Heart left ventricle (tissue), 16 donors: ENCODE results near the gene SDS. TPM values are rescaled to one million over a fixed set of nuclear protein-coding genes. Genes with fewer than 3 reads are reported as not detected.
A peak's percentile ranks its signal among the peaks of the same experiment; 100 is the strongest.
"Not testable (repeated sequence)": the region's sequence is repeated elsewhere in the genome, so short reads cannot be mapped to it uniquely, and the experiment has no call there.

Experiments
- ATAC-seq, 4 donors: fragments of 200-7000 bp; cut with Tn5 transposase; one replicate each; pipeline ENCODE4 v1.9.1; 2020 to 2022; ENCODE audit warnings: moderate library complexity in 4 of 4, mild to moderate bottlenecking in 3 of 4, moderate number of reproducible peaks in 1 of 4
- DNase-seq, 5 donors: peaks; one replicate each; pipeline ENCODE4 v3.0.0-alpha.2; 2020
- H3K27ac ChIP-seq, 12 donors: fragments of 200-600 bp; sonication (generic) in 4 of 12; one replicate each; pipeline versions ENCODE4 v1.5.0 to v1.8.0; 2016 to 2022; ENCODE audit warnings: mild to moderate bottlenecking in 2 of 12
- H3K27me3 ChIP-seq, 9 donors: fragments of 200-600 bp; sonication (generic) in 2 of 9; one replicate each; pipeline versions ENCODE4 v1.5.1 to v1.8.0; 2016 to 2022; ENCODE audit warnings: mild to moderate bottlenecking in 3 of 9
- H3K36me3 ChIP-seq, 9 donors: fragments of 200-600 bp; sonication (generic) in 2 of 9; one replicate each; pipeline versions ENCODE4 v1.5.0 to v1.8.0; 2018 to 2022; ENCODE audit warnings: mild to moderate bottlenecking in 2 of 9
- H3K4me1 ChIP-seq, 12 donors: fragments of 200-600 bp; sonication (generic) in 4 of 12; one replicate each; pipeline versions ENCODE4 v1.5.0 to v1.8.0; 2016 to 2022; ENCODE audit warnings: mild to moderate bottlenecking in 3 of 12
- H3K4me3 ChIP-seq, 12 donors: fragments of 200-600 bp; sonication (generic) in 4 of 12; one replicate each; pipeline versions ENCODE4 v1.5.0 to v1.8.0; 2017 to 2022; ENCODE audit warnings: mild to moderate bottlenecking in 9 of 12, moderate library complexity in 4 of 12
- H3K9me3 ChIP-seq, 12 donors: fragments of 200-600 bp; sonication (generic) in 4 of 12; one replicate each; pipeline versions ENCODE4 v1.5.0 to v1.8.0; 2016 to 2022; ENCODE audit warnings: mild to moderate bottlenecking in 1 of 12
- CTCF ChIP-seq, 12 donors: fragments of 200-600 bp; sonication (generic) in 4 of 12; IDR thresholded peaks; one replicate each; pipeline versions ENCODE4 v1.5.0 to v1.8.0; 2018 to 2022; ENCODE audit warnings: antibody characterized with exemption in 12 of 12, mild to moderate bottlenecking in 5 of 12
- POLR2A ChIP-seq, 2 donors: fragments of 450-650 bp; IDR thresholded peaks; one replicate each; pipeline ENCODE4 v1.6.1; 2017; ENCODE audit warnings: antibody characterized with exemption in 2 of 2, mild to moderate bottlenecking in 2 of 2, moderate library complexity in 2 of 2
- WGBS, 4 donors: extraction: QIAGEN DNeasy Blood & Tissue Kit in 2 of 4; methylation state at CpG; one replicate each; pipeline versions ENCODE4 v1.1.5 to v1.1.7; 2013 to 2018; 5-methylcytosine and 5-hydroxymethylcytosine counted together
- intact Hi-C, 10 donors: fragments of 100-400 bp; cut with DNase I; formaldehyde crosslinking; loops; one replicate each; pipeline versions ENCODE4 v1.11.1 to v1.14.2; 2022
- polyA plus RNA-seq, 2 donors: library from polyadenylated mRNA; stranded (reverse); fragments of 200-250 nt; gene quantifications; one replicate each; pipeline ENCODE4 v1.2.3, GENCODE V29; 2013
- total RNA-seq, 9 donors: library from RNA; depleted of rRNA in 2 of 9; stranded (reverse); fragments of >200 nt in 2 of 9; fragmentation: NEBNext Ultra II Directional in 3 of 9; extraction: Animal tissue kit (Norgen Biotek cat#: 25700) in 3 of 9; gene quantifications; one replicate each; pipeline versions ENCODE4 v1.1.0 to v1.2.4, GENCODE V29; 2016 to 2023
- donor health status: ischemic (EF 13 %, LVEDD 7.1; RV severe dilation, severe dysfunction).
- donor health status: healthy with polysubstance abuse.
- donor health status: DM: no; HTN: yes; CAD: no.
- donor health status: DM: no; HTN: no; CAD: no.
- donor health status: ischemic (EF 25% LVEDD 6.9; RV normal size, moderate dysfunction).
- donor health status: ischemic (EF 25% LVEDD 5.7; RV mildly dilated, moderate dysfunction).
- donor health status: healthy.
- donor health status: DM: yes; HTN: yes; CAD: no.
- donor health status: ischemic (EF 35%, LVEDD 5.7; RV mildly dilated, moderate dysfunction).
- donor health status: nonischemic (EF 11% LVEDD 7.7; RV severe dilation, severe dysfunction).
- donor health status: DM: yes; HTN: yes; CAD: no.
- donor health status: PGD.
- donor health status: ischemic (EF 29% LVEDD 5.4; RV normal size, mild dysfunction).
- donor health status: nonischemic (EF 23%, LVEDD 6.1; RV moderate dilation, normal function).

The SDS gene
- total and polyA plus RNA-seq, 11 donors, result 0.28 to 10.5 (median 0.44) TPM; not detected in 6

GRCh38 chr12:113359133-113359938, 44.4 kb downstream of the SDS start:
- Histone ChIP-seq H3K4me3 (peak overlapping the region; percentile 47 to 94 (median 78)), H3K27me3 (no peaks in the 10 kb centered on the region), H3K36me3 (peaks cover 0 to 13% (median 0%) of the 10 kb centered on the region in 9 donors), H3K27ac (peak overlapping the region; percentile 18 to 93 (median 86)), H3K9me3 (no peaks in the 10 kb centered on the region), H3K4me1 (peaks cover 0 to 38% (median 10%) of the 10 kb centered on the region in 12 donors)
- WGBS, 4 donors, result 33 to 46% (median 40%) methylated on average over 9 to 11 of the region's 11 CpGs
- ATAC-seq (peak in 3 of 4 donors; percentile 27 to 49 (median 49)), DNase-seq (peak; percentile 46 to 75 (median 64))
- no peak for TF ChIP-seq CTCF (IDR thresholded peaks at IDR 0.05)
- TF ChIP-seq POLR2A (IDR thresholded peaks at IDR 0.05), result no peak
- intact Hi-C loops, result loop anchor here in 4 of 10 donors (2.0 to 5.0 kb wide), 3 partner anchors 25 to 172 kb away; partner anchors contain the start of genes SLC8B1 (in 3 of the 4), DDX54 (in 1 of the 4) and RITA1 (in 1 of the 4)

GRCh38 chr12:113358381-113359132, 45.1 kb downstream of the SDS start, which contains the start of gene PLBD2:
Gene PLBD2, plus strand, starts transcription at chr12:113358587. Its CDS starts 14 bp downstream, at chr12:113358601.
- Histone ChIP-seq H3K9me3 (no peaks in the 10 kb centered on the region), H3K36me3 (peaks cover 0 to 13% (median 0%) of the 10 kb centered on the region in 9 donors), H3K4me1 (peaks cover 0 to 38% (median 10%) of the 10 kb centered on the region in 12 donors), H3K27ac (peak within 1 kb of the TSS; percentile 47 to 93 (median 86)), H3K27me3 (no peaks in the 10 kb centered on the region), H3K4me3 (peak within 1 kb of the TSS; percentile 47 to 94 (median 78))
- 0 to 1% (median 1%) methylated on average over 14 to 67 of the region's 67 CpGs for WGBS, 4 donors
- intact Hi-C loops, result loop anchor here in 4 of 10 donors (1.0 to 5.0 kb wide), 4 partner anchors 23 to 171 kb away; partner anchors contain the start of genes SLC8B1 (in 4 of the 4), DDX54 (in 1 of the 4) and RITA1 (in 1 of the 4)
- DNase-seq (peak; percentile 95 to 97 (median 95)), ATAC-seq (peak; percentile 96 to 98 (median 96))
- no peak for TF ChIP-seq CTCF (IDR thresholded peaks at IDR 0.05)
- TF ChIP-seq POLR2A (IDR thresholded peaks at IDR 0.05), result peak in 1 of 2 donors; percentile 81

- not testable (repeated sequence) for ATAC-seq, H3K4me3 ChIP-seq, H3K27ac ChIP-seq, H3K27me3 ChIP-seq, H3K9me3 ChIP-seq, H3K36me3 ChIP-seq, DNase-seq
- 86 to 93% (median 90%) methylated on average over 7 of the region's 7 CpGs for WGBS, 4 donors
- H3K4me1 ChIP-seq, result peaks cover 0 to 11% (median 5%) of the 10 kb centered on the region in 12 donors
- intact Hi-C loops, result loop anchor here in 1 of 10 donors (2.0 kb wide), 1 partner anchor 17 kb away; no protein-coding TSS in a partner anchor
Observed at GRCh38 chr12:113354192-113354591, 49.5 kb downstream of the SDS start.

GRCh38 chr12:113351089-113351488, 52.6 kb downstream of the SDS start:
- intact Hi-C loops, result no loop called here

More at GRCh38 chr12:113351089-113351488, 52.6 kb downstream of the SDS start:
- Histone ChIP-seq H3K36me3 (no peaks in the 10 kb centered on the region), H3K27ac (no peak overlapping the region), H3K9me3 (no peaks in the 10 kb centered on the region), H3K27me3 (no peaks in the 10 kb centered on the region), H3K4me3 (no peak overlapping the region), H3K4me1 (no peaks in the 10 kb centered on the region)
- no peak for TF ChIP-seq CTCF (IDR thresholded peaks at IDR 0.05)
- no peak for TF ChIP-seq POLR2A (IDR thresholded peaks at IDR 0.05)
- ATAC-seq (no peak), DNase-seq (no peak)
